ENCODE data around the gene PPM1F. TPM values are rescaled to one million over a fixed set of nuclear protein-coding genes. Genes with fewer than 3 reads are reported as not detected.

PPM1F gene
- total and polyA plus RNA-seq, 10 of the 15 experiments (the other 5 are each of a cell fraction or from before 2014, with no cell fraction given): 0.55 to 26.3 (median 9.7) TPM

DNA sequence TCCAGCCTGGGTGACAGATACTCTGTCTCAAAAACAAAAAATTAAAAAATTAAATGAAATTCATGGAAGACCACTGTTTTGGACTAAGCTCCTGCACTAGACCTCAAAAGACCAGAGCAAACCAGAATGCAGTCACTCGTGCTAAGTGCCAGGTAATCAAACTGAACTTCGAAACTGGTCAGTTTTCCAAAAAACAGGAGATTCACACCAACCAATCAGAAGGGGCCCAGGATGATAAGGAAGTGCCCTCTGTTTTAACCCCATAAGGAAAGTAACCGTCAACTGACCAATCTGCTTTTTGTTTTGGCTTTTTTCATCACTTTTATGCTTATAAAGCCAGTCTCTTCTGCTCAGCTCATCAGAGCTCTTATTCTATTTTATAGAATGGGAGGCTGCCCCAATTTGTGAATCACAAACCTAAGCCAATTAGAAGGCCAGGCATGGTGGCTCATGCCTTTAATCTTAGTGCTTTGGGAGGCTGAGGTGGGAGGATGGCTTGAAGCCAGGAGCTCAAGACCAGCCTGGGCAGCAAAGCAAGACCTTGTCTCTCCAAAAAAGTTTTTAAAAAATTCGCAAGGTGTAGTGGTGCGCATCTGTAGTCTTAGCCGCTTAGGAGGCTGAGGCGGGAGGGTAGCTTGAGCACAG is 40.1 kb upstream of the PPM1F start:
- no peak overlapping the region for H2AFZ ChIP-seq (ENCODE audit: control insufficient read depth, low read depth, low read length)
- ChIA-PET RAD21 (ENCODE audit: unreplicated experiment) (no interaction called here), CTCF (no interaction called here), POLR2A (interaction anchor here (1.2 kb wide), 1 partner anchor 14 kb away, joined by 6 read pairs; no protein-coding TSS in a partner anchor), SMC1A (ENCODE audit: uncharacterized antibody, unreplicated experiment) (interaction anchor here (1.2 to 1.3 kb wide), 2 partner anchors 8 to 14 kb away, joined by 3 read pairs; no protein-coding TSS in a partner anchor)
- no peak for DNase-seq (ENCODE audit: low read depth, low spot score)
- WGBS (ENCODE audit: insufficient coverage, insufficient replicate concordance, low lambda C conversion rate, missing lambda C conversion rate): 77% methylated on average over 7 of the region's 7 CpGs
- no peaks in the 10 kb centered on the region for H3K9me3 ChIP-seq (replicated peaks; ENCODE audit: control insufficient read depth, insufficient read depth, low read length)
- no peaks in the 10 kb centered on the region for H3K4me1 ChIP-seq (ENCODE audit: control insufficient read depth, insufficient read depth, low read length)
- no peaks in the 10 kb centered on the region for H3K79me2 ChIP-seq (ENCODE audit: control insufficient read depth, insufficient read depth, low read length)
- FAIRE-seq: no peak
- H3K36me3 ChIP-seq (ENCODE audit: control insufficient read depth in 2 of 2, insufficient read depth in 2 of 2, low read length in 1 of 2): no peaks in the 10 kb centered on the region
- no peaks in the 10 kb centered on the region for H3K27me3 ChIP-seq (replicated peaks in 1 of 2; ENCODE audit: control insufficient read depth in 2 of 2, insufficient read depth in 2 of 2, low read length in 1 of 2)
- no peak overlapping the region for H3K4me2 ChIP-seq (ENCODE audit: control insufficient read depth, insufficient read depth)
- H3K4me3 ChIP-seq: no peak overlapping the region
- no peak for ATAC-seq
- H3K27ac ChIP-seq (ENCODE audit: control insufficient read depth, insufficient read depth): no peak overlapping the region
- in situ Hi-C loops (cut with MboI): no loop called here
- intact Hi-C loops (cut with micrococcal nuclease; ENCODE audit: unreplicated experiment): no loop called here
- H3K9ac ChIP-seq (ENCODE audit: control insufficient read depth, insufficient read depth, low read length): no peak overlapping the region
- no peaks in the 10 kb centered on the region for H4K20me1 ChIP-seq (ENCODE audit: control insufficient read depth, insufficient read depth)
- no TSS peak for BruUV-seq (replicated peaks)
- TF ChIP-seq, protein P1, sequence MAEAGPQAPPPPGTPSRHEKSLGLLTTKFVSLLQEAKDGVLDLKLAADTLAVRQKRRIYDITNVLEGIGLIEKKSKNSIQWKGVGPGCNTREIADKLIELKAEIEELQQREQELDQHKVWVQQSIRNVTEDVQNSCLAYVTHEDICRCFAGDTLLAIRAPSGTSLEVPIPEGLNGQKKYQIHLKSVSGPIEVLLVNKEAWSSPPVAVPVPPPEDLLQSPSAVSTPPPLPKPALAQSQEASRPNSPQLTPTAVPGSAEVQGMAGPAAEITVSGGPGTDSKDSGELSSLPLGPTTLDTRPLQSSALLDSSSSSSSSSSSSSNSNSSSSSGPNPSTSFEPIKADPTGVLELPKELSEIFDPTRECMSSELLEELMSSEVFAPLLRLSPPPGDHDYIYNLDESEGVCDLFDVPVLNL (IDR thresholded peaks at IDR 0.05; ENCODE audit: low read depth, low read length): no peak
- TF ChIP-seq HDAC2 (IDR thresholded peaks at IDR 0.05) (no peak), SP1 (IDR thresholded peaks at IDR 0.05; ENCODE audit: low read depth, low read length) (no peak), JUND (IDR thresholded peaks at IDR 0.05; ENCODE audit: low read depth, low read length) (no peak), RBBP5 (conservative IDR thresholded peaks at IDR 0.05) (no peak), BMI1 (IDR thresholded peaks at IDR 0.05; ENCODE audit: borderline replicate concordance) (no peak), MEF2A (IDR thresholded peaks at IDR 0.05; ENCODE audit: insufficient read depth, low read depth, low read length) (no peak), PAX5 (IDR thresholded peaks at IDR 0.05; ENCODE audit: borderline replicate concordance, low read depth, low read length) (no peak), EED (IDR thresholded peaks at IDR 0.05; ENCODE audit: low read depth) (no peak), ZNF217 (IDR thresholded peaks at IDR 0.05) (no peak)
- TF ChIP-seq, protein P2, sequence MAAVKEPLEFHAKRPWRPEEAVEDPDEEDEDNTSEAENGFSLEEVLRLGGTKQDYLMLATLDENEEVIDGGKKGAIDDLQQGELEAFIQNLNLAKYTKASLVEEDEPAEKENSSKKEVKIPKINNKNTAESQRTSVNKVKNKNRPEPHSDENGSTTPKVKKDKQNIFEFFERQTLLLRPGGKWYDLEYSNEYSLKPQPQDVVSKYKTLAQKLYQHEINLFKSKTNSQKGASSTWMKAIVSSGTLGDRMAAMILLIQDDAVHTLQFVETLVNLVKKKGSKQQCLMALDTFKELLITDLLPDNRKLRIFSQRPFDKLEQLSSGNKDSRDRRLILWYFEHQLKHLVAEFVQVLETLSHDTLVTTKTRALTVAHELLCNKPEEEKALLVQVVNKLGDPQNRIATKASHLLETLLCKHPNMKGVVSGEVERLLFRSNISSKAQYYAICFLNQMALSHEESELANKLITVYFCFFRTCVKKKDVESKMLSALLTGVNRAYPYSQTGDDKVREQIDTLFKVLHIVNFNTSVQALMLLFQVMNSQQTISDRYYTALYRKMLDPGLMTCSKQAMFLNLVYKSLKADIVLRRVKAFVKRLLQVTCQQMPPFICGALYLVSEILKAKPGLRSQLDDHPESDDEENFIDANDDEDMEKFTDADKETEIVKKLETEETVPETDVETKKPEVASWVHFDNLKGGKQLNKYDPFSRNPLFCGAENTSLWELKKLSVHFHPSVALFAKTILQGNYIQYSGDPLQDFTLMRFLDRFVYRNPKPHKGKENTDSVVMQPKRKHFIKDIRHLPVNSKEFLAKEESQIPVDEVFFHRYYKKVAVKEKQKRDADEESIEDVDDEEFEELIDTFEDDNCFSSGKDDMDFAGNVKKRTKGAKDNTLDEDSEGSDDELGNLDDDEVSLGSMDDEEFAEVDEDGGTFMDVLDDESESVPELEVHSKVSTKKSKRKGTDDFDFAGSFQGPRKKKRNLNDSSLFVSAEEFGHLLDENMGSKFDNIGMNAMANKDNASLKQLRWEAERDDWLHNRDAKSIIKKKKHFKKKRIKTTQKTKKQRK (IDR thresholded peaks at IDR 0.05; ENCODE audit: low read depth, low read length): no peak
- TF ChIP-seq, protein P3, sequence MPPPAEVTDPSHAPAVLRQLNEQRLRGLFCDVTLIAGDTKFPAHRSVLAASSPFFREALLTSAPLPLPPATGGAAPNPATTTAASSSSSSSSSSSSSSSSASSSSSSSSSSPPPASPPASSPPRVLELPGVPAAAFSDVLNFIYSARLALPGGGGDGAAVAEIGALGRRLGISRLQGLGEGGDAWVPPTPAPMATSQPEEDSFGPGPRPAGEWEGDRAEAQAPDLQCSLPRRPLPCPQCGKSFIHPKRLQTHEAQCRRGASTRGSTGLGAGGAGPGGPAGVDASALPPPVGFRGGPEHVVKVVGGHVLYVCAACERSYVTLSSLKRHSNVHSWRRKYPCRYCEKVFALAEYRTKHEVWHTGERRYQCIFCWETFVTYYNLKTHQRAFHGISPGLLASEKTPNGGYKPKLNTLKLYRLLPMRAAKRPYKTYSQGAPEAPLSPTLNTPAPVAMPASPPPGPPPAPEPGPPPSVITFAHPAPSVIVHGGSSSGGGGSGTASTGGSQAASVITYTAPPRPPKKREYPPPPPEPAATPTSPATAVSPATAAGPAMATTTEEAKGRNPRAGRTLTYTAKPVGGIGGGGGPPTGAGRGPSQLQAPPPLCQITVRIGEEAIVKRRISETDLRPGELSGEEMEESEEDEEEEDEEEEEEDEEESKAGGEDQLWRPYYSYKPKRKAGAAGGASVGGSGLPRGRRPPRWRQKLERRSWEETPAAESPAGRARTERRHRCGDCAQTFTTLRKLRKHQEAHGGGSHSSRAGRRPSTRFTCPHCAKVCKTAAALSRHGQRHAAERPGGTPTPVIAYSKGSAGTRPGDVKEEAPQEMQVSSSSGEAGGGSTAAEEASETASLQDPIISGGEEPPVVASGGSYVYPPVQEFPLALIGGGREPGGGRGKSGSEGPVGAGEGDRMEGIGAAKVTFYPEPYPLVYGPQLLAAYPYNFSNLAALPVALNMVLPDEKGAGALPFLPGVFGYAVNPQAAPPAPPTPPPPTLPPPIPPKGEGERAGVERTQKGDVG (CRISPR knock-in tag; IDR thresholded peaks at IDR 0.05): no peak
- TF ChIP-seq, protein P4, sequence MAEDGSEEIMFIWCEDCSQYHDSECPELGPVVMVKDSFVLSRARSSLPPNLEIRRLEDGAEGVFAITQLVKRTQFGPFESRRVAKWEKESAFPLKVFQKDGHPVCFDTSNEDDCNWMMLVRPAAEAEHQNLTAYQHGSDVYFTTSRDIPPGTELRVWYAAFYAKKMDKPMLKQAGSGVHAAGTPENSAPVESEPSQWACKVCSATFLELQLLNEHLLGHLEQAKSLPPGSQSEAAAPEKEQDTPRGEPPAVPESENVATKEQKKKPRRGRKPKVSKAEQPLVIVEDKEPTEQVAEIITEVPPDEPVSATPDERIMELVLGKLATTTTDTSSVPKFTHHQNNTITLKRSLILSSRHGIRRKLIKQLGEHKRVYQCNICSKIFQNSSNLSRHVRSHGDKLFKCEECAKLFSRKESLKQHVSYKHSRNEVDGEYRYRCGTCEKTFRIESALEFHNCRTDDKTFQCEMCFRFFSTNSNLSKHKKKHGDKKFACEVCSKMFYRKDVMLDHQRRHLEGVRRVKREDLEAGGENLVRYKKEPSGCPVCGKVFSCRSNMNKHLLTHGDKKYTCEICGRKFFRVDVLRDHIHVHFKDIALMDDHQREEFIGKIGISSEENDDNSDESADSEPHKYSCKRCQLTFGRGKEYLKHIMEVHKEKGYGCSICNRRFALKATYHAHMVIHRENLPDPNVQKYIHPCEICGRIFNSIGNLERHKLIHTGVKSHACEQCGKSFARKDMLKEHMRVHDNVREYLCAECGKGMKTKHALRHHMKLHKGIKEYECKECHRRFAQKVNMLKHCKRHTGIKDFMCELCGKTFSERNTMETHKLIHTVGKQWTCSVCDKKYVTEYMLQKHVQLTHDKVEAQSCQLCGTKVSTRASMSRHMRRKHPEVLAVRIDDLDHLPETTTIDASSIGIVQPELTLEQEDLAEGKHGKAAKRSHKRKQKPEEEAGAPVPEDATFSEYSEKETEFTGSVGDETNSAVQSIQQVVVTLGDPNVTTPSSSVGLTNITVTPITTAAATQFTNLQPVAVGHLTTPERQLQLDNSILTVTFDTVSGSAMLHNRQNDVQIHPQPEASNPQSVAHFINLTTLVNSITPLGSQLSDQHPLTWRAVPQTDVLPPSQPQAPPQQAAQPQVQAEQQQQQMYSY (CRISPR knock-in tag; IDR thresholded peaks at IDR 0.05): no peak

Measured in GM12878 (cell line).